Epithelial cell of proximal tubule (primary cell): ENCODE measurements around the gene MYL3. TPM values are rescaled to one million over a fixed set of nuclear protein-coding genes. Genes with fewer than 3 reads are reported as not detected.

Experiments
- DNase-seq: peaks from one replicate; pipeline ENCODE4 v3.0.0-alpha.2; 2011; ENCODE audit warnings: low read depth
- H3K4me3 ChIP-seq: 2 replicates; pipeline ENCODE4 v1.5.1; 2011; ENCODE audit warnings: low read depth, mild to moderate bottlenecking, low read length
- total RNA-seq: library from RNA; depleted of rRNA; stranded (reverse); fragments of >200 nt; gene quantifications from 2 replicates; pipeline ENCODE4 v1.2.3, GENCODE V29; 2015
- TF ChIP-seq, protein P1 (sequence below): conservative IDR thresholded peaks from 2 replicates; pipeline ENCODE4 v1.5.1; 2012; ENCODE audit warnings: low read depth, mild to moderate bottlenecking, low read length

MYL3 gene
- total RNA-seq, 1 donor from 2014 or later, result 4.2 TPM

DNA sequence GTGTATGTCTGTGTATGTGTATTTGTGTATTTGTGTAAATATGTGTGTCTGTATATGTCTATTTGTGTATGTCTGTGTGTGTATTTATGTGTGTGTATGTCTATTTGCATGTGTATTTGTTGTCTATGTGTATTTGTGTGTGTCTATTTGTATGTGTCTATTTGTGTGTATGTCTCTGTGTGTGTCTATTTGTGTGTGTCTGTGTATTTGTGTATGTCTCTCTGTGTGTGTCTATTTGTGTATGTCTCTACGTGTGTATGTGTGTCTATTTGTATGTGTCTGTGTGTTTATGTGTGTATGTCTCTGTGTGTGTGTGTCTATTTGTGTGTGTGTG, 44.7 kb upstream of the MYL3 start:
- no peak for DNase-seq
- no peak overlapping the region for H3K4me3 ChIP-seq
- TF ChIP-seq, protein P1, sequence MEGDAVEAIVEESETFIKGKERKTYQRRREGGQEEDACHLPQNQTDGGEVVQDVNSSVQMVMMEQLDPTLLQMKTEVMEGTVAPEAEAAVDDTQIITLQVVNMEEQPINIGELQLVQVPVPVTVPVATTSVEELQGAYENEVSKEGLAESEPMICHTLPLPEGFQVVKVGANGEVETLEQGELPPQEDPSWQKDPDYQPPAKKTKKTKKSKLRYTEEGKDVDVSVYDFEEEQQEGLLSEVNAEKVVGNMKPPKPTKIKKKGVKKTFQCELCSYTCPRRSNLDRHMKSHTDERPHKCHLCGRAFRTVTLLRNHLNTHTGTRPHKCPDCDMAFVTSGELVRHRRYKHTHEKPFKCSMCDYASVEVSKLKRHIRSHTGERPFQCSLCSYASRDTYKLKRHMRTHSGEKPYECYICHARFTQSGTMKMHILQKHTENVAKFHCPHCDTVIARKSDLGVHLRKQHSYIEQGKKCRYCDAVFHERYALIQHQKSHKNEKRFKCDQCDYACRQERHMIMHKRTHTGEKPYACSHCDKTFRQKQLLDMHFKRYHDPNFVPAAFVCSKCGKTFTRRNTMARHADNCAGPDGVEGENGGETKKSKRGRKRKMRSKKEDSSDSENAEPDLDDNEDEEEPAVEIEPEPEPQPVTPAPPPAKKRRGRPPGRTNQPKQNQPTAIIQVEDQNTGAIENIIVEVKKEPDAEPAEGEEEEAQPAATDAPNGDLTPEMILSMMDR, result no peak

DNA sequence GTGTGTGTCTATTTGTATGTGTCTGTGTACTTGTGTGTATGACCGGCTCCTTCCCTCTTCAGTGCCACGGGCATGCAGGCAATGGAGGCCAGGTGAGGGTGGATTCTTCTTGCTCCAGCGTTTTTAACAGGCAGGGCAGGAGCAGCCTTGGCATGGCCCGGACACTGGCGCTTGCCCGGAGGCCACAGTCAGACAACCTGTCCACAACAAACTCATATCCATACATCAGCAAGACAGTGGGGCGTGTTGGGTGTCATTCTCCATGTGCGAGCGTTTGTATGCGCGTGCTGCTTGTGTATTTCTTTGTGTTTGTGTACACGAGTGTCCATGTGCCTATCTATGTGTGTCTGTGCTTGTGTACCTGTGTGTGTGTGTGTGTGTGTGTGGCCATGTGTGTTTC, 44.0 kb upstream of the MYL3 start:
- no peak overlapping the region for H3K4me3 ChIP-seq
- TF ChIP-seq, protein P1, result no peak
- DNase-seq, result no peak

DNA sequence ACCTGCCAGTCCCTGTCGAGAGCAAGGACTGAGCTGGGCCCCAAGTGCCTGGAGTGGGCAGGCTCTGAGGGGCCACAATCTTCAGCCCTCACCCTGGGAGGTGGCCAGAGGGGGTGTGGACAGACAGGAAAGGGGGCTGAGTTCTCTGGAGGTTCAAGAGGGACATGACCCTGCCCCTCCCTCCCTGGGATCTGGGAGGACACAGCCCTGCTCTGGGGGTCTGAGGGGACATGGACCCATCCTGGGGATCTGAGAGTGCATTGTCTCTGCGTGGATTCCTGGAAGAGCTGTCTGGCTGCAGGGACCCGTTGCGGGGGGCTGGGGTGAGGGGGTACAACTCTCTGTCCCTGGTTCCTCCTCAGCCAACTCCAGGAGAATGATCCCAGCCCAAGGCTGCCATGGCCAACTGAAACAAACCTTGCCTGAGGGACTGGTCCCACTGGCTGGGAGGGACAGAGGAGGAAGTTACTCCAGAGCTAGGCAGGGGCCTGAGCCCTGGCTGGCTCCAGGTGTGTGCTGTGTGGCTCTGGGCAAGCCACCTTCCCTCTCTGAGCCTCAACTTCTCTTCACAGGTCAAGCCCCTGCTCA, 43.3 kb upstream of the MYL3 start:
- no peak for DNase-seq
- TF ChIP-seq, protein P1, result no peak
- no peak overlapping the region for H3K4me3 ChIP-seq

DNA sequence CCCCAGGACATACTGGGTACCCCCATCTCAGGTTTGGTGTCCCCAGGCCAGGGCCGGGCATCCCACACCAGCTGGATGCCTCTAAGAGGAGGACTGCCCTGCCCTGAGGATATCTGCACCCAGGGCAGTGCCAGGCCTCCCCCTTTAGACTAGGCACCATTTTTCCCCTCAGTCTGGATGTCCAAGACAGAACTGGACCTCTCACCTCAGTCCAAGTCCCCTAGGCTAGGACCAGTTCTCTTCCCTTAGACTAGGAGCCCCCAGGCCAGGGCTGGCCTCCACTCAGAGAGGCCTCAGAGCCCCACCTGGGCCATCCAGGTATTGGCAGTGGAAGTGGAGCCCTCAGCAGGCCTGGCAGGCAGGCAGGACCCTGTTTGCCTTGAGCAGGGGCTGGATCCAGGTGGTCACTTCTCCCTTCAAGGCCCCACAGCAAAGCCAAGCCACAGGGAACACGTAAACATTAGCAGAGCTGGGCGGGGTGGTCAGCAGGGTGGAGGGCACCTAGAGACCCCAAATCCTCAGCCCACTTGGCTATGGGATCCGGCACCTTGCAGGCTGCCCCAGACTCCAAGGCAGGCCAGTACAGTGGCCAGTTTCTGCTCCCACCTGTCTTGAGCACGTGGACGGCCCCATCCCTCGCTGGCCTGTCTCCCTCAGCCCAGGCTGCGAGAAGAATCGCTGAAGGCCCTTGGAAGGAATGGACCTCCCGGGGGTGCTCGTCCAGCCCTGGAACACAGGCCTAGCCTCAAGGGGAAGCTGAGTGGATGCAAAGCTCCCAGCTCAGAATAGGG, 42.6 kb upstream of the MYL3 start:
- no peak for DNase-seq
- TF ChIP-seq, protein P1, result no peak
- H3K4me3 ChIP-seq, result no peak overlapping the region

DNA sequence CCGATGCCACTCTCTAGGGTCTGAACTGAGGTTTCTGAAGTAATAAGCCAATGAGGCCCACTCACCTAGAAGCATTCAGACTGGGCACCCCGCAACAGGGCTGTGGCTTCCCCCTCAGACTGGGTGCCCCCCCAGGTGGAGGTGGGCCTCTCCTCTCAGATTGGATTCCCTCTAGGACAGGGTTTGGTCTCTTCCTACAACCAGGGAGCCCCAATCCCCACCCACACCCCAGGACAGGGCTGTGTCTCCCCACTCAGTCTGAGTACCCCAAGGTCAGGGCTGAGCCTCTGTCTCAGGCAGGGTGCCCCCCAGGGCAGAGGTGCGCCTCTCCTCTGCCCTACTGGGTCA, 41.9 kb upstream of the MYL3 start:
- TF ChIP-seq, protein P1, result no peak
- DNase-seq, result no peak
- no peak overlapping the region for H3K4me3 ChIP-seq

DNA sequence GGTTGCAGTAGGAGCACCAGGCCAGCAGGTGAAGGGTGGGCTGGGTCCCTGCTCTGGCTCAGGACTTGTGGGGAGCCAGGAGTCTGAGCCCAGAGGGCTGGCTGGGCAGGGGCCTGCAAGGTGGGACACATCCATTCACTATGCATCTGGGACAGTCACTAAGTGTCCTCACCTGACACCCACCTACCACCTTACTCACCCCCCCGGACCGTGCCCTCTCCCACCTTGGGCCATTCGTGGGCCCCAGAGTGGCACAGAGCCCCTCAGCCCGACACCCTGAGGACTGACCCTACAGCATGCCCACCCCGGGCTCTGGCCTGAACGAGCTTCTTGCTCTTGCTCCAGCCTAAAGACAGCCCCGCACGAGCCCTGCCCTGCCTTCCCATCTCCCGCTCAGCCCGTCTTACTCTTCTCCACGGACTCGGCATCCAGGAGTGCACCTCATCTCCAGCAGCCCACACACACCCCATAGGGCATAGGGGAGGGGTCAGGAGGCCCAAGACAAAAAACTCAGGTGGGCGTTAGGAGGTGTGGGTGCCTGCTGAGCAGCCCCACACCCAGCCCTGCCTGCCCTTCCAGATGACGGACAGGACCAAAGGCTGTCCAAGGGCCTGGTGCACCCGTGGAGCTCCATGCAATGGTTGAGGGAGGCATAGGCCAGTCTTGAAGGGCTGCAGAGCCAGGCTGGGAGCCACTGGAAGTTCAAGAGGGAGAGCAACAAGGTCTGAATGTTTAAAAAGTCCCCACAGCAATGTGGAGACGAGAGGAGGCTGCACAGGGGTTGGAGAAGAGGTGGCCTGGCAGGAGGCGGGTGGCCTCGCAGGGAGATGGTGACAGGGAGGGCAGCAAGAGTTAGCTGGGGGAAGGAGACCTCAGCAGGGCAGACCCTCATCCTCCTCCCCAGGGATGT, 41.3 kb upstream of the MYL3 start:
- no peak overlapping the region for H3K4me3 ChIP-seq
- DNase-seq, result no peak
- TF ChIP-seq, protein P1, result no peak
